SHP77 (cell line): ENCODE data around the gene NRCAM.
A peak's percentile ranks its signal among the peaks of the same experiment; 100 is the strongest.
"Not testable (repeated sequence)": the region's sequence is repeated elsewhere in the genome, so short reads cannot be mapped to it uniquely, and the experiment has no call there.

Source experiments
- DNase-seq, 2 experiments: peaks; one replicate each; lab custom pipeline; 2025; lab: John Stamatoyannopoulos, UW

The NRCAM gene

DNA sequence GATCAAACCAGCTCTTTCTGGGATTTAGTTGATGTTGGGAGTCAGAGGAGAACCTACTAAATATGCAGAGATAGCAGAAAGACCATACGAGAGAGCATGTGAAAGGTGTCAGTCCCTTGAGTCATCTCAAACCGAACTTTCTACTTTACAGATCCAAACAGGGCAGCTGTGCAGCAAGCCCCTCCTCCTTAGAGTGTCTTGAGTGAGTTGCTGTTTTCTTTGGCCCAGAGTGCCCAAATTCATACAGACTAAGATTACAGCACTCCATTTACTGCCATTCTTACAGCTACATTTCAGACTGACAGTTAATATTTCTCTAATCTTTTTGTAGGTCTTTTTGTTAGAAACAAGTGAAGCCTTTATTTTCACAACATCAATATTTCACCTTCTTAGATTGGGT is 53.4 kb downstream of the NRCAM start:
- no peak for DNase-seq

GRCh38 chr7:108396080-108396479 is 60.2 kb downstream of the NRCAM start:
- no peak for DNase-seq

- DNase-seq = no peak
These were observed 60.8 kb downstream of the NRCAM start for GRCh38 chr7:108395426-108395825.

DNA sequence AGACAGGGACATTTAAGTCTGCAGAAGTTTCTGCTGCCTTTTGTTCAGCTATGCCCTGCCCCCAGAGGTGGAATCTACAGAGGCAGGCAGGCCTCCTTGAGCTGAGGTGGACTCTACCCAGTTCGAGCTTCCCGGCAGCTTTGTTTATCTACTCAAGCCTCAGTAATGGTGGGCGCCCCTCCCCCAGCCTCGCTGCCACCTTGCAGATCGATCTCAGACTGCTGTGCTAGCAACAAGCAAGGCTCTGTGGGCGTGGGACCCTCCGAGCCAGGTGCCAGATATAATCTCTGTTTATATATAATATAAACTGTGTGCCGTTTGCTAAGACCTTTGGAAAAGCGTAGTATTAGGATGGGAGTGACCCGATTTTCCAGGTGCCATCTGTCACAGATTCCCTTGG is 63.1 kb downstream of the NRCAM start:
- DNase-seq = not testable (repeated sequence)

- DNase-seq = not testable (repeated sequence)
These were observed 68.5 kb downstream of the NRCAM start for GRCh38 chr7:108387686-108388085.

GRCh38 chr7:108385834-108386422 is 70.3 kb downstream of the NRCAM start:
- DNase-seq = no peak

GRCh38 chr7:108384716-108385483 is 71.3 kb downstream of the NRCAM start:
- no peak for DNase-seq

DNA sequence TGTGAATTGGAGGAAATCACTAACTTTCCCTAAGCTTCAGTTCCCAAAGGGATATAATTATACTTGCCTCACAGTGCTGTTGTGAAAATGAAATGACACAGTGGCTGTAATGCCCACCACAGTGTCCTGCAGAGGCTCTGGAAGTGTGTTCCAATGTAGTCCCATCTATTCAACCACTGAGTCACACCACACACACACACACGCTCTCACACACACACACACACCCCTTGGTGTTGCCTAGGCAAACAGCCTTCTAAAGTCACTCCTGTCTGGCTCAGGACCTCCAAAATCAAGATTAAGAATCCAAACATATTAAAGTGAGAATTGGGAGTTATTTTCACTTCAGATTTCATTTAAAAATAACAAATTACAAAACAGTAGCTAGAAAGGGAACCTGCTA is 73.3 kb downstream of the NRCAM start:
- no peak for DNase-seq

DNA sequence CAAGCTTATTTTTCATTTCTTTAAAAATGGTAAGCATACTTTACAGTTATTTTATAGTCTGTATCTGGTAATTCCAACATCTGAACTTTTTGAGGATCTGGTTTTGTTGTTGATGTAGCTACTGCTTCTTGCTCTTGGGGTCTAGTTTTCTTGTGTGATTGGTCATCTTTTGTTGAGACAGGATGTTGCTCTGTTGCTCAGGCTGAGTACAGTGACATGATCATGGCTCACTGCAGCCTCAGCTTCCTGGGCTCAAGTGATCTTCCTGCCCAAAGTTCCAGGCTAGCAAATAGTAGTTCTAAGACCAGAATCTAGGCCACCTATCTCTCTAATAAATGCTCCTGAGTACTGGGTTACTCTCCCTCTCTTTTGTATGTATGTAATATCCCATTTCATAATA is 75.7 kb downstream of the NRCAM start:
- DNase-seq = no peak

DNA sequence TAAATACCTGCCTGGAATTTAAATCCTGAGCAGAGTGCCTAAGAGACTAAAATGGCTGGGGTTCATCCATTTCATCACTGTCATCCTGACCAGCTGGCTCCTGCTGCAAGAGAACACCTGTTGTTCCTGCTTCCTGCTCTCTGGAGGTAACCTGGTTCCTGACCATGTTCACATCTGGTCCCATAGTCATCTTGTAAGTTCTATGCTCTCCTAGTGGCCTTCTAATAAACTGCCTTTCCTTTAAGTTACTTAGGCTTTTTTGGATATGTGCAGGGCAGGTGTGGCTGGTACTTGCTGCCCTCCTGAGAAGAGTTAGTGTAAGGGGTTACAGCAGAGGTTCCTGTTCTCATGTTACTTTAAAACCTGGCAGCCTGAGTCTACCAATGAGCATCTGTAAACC is 80.0 kb downstream of the NRCAM start:
- peak in 1 of 2 experiments; percentile 41 for DNase-seq

GRCh38 chr7:108375668-108376067 is 80.6 kb downstream of the NRCAM start:
- DNase-seq = no peak

GRCh38 chr7:108374899-108375298 is 81.3 kb downstream of the NRCAM start:
- no peak for DNase-seq

GRCh38 chr7:108372618-108373017 is 83.6 kb downstream of the NRCAM start:
- no peak for DNase-seq

- DNase-seq = no peak
These were observed 85.6 kb downstream of the NRCAM start for GRCh38 chr7:108370616-108371015.

- DNase-seq = peak; percentile 65 to 76
These were observed 87.8 kb downstream of the NRCAM start for GRCh38 chr7:108368466-108368865.

- peak in 1 of 2 experiments; percentile 51 for DNase-seq
These were observed 88.3 kb downstream of the NRCAM start for GRCh38 chr7:108367946-108368345.

DNA sequence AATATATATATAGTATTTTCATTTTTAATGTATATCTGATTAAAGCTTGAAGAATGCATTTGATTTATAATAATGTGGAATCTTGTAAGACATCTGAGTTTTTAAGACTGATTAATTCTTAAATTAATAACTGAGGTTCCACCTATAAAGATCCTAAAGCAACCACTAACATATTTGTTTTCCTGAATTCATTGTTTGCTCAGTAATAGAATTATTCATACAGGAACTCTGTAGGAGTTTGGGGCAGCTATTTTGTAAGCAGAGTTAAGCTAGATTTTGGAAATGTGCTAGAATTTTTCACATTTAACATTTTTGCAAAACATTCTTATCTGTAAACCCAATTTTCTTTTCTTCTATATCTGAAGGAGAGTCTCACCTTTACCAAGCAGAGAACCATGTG is 88.9 kb downstream of the NRCAM start:
- no peak for DNase-seq

GRCh38 chr7:108363659-108364058 is 92.6 kb downstream of the NRCAM start:
- DNase-seq = no peak

- DNase-seq = no peak
These were observed 96.0 kb downstream of the NRCAM start for GRCh38 chr7:108360058-108360800.

- DNase-seq = peak; percentile 86 to 91
These were observed 97.7 kb downstream of the NRCAM start for GRCh38 chr7:108358553-108358952.

- peak; percentile 51 to 63 for DNase-seq
These were observed 104.5 kb downstream of the NRCAM start for GRCh38 chr7:108351729-108352131.

GRCh38 chr7:108348913-108349312 is 107.3 kb downstream of the NRCAM start:
- DNase-seq = no peak

- DNase-seq = no peak
These were observed 108.6 kb downstream of the NRCAM start for GRCh38 chr7:108347616-108348015.
